T-helper 2 cell treated with Interferon-gamma antibody and Interleukin-4, amounts not matched to agents 5 μg/mL and 100 μg/mL, for 36 hours (primary cell): ENCODE measurements around the gene SIM2.

Experiments
- DNase-seq: peaks from one replicate; pipeline ENCODE4 v3.0.0; 2021; ENCODE audit warnings: low spot score
- H3K27ac Mint-ChIP-seq: one replicate; pipeline ENCODE4 v1.8.0; 2021; ENCODE audit warnings: mild to moderate bottlenecking, mixed read lengths
- H3K27me3 Mint-ChIP-seq: one replicate; pipeline ENCODE4 v1.8.0; 2021; ENCODE audit warnings: low read depth, mixed read lengths
- H3K36me3 Mint-ChIP-seq: one replicate; pipeline ENCODE4 v1.8.0; 2021; ENCODE audit warnings: low read depth, mixed read lengths
- H3K4me1 Mint-ChIP-seq: one replicate; pipeline ENCODE4 v1.8.0; 2021; ENCODE audit warnings: low read depth, mixed read lengths
- H3K4me3 Mint-ChIP-seq: one replicate; pipeline ENCODE4 v1.8.0; 2022; ENCODE audit warnings: mild to moderate bottlenecking, moderate library complexity, mixed read lengths
- H3K9me3 Mint-ChIP-seq: one replicate; pipeline ENCODE4 v1.8.0; 2021; ENCODE audit warnings: mixed read lengths

The SIM2 gene

DNA sequence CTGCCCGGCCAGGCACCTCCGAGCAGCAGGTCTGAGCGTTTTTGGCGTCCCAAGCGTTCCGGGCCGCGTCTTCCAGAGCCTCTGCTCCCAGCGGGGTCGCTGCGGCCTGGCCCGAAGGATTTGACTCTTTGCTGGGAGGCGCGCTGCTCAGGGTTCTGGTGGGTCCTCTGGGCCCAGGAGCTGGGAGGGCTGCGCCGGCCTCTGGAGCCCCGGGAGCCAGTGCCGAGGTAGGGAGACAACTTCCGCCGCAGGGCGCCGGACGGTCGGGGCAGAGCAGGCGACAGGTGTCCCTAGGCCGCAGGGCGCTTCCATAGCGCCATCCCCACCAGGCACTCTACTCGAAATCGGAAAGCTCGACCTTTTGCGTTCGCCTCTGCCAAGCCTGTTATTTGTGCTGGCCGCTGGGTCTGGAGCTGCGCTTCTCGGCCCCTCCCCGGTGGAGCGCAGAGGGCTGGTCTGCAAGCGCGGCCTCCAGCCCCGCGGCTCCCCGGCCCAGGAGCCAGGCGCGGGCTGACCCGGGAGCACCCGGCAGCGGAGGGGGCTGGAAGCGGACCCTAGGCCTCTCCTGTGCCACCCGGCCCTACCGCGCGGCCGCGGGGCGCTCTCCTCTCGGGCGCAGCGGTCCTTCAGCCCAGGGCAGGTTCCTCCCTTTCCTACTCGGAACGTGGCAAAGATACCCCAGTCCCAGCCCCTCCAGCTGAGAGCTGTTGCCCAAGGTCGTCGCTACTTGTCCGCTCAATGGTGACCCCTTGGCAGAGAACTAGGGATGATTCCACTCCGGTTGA, 2.2 kb downstream of the SIM2 start:
- H3K27me3 Mint-ChIP-seq: peaks cover 76% of the 10 kb centered on the region
- DNase-seq: no peak
- H3K9me3 Mint-ChIP-seq: no peaks in the 10 kb centered on the region
- H3K4me3 Mint-ChIP-seq: no peak overlapping the region
- peak overlapping the region; percentile 26 for H3K27ac Mint-ChIP-seq
- H3K36me3 Mint-ChIP-seq: peaks cover 2% of the 10 kb centered on the region
- H3K4me1 Mint-ChIP-seq: peaks cover 5% of the 10 kb centered on the region

DNA sequence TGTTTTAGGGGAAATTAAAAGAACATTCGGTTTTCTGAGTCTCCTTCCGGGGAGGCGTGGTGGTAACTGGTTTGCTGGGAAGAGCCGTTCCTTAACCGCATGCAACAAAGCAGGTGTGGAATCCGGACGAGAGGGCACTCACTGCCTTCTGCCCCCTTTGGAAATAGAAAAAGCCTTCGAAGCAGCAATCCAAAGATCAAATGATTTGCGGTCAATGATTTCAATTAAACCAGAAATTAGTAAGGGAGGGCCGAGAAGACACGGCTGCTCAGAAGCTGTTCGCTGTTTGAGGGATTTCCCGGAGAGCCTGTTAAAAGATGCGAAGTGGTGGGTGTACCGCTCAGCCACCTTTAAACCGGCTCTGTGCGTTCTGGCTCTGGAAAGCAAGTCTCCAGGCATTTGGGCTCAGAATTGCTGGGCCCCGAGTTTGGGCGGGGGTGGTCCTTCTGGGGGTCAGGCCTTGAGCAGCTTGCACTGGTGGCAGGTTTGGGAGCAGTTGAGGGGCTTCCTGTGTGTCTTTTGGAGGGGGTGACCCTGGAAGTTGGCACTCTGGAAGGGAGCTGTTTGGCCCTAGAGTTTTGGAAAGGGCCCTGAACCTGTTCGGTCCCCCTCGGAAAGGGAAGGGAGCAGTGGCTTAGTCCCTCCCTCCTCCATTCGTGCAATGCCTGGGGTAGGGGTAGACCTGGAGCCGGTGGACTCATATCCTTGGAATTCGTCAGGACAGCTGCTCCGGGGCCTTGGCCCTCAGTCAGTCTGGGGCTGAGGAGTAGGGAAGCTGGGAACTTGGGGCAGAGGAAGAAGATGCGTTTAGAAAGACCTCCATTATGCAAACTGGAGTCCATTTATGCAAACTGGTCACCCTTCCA, 3.1 kb downstream of the SIM2 start:
- Mint-ChIP-seq H3K4me1 (peaks cover 8% of the 10 kb centered on the region), H3K9me3 (no peaks in the 10 kb centered on the region), H3K27ac (peak overlapping the region; percentile 26), H3K4me3 (no peak overlapping the region), H3K36me3 (peaks cover 2% of the 10 kb centered on the region), H3K27me3 (peaks cover 76% of the 10 kb centered on the region)
- DNase-seq: no peak

DNA sequence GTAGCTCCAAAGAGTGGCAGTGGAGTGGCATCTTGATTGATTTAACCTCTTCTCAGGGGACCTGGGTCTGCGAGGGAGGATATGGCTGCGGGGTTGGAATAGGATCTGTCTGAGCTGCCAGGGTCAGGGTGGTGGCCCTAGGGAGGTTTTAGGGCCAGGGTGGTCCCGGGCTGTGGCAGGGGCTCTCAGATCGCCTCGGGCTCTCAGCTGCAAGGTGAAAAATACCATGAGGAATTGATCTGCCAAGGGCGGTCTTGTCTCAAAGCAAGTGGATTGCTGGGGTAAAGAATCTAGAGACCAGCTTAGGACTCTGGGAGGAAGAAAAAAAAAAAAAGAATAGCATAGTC, 3.7 kb downstream of the SIM2 start:
- DNase-seq: no peak
- no peak overlapping the region for H3K4me3 Mint-ChIP-seq
- peaks cover 8% of the 10 kb centered on the region for H3K4me1 Mint-ChIP-seq
- H3K9me3 Mint-ChIP-seq: no peaks in the 10 kb centered on the region
- peaks cover 2% of the 10 kb centered on the region for H3K36me3 Mint-ChIP-seq
- no peak overlapping the region for H3K27ac Mint-ChIP-seq
- H3K27me3 Mint-ChIP-seq: peaks cover 77% of the 10 kb centered on the region

DNA sequence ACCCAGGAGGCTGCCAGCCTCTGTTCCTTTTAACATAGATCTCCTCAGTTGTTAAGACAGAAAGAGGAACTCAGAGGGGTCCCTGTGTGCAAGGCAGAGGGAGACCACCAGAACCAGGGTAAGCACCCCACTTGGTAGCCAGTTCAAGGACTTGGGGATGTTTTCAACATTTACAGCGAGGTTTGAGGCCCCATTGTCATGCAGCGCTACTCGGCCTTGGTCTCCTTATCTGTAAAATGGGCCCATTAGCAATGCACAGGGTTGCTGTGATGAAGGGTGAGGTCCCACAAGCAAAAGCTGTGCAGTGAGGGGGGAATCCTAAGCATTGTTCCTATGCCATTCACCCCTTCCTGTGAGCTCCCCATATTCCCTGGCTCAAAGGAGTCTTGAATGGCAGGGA, 4.2 kb downstream of the SIM2 start:
- Mint-ChIP-seq H3K27ac (no peak overlapping the region), H3K9me3 (no peaks in the 10 kb centered on the region), H3K27me3 (peaks cover 75% of the 10 kb centered on the region), H3K36me3 (peaks cover 2% of the 10 kb centered on the region), H3K4me1 (peaks cover 8% of the 10 kb centered on the region), H3K4me3 (no peak overlapping the region)
- no peak for DNase-seq

DNA sequence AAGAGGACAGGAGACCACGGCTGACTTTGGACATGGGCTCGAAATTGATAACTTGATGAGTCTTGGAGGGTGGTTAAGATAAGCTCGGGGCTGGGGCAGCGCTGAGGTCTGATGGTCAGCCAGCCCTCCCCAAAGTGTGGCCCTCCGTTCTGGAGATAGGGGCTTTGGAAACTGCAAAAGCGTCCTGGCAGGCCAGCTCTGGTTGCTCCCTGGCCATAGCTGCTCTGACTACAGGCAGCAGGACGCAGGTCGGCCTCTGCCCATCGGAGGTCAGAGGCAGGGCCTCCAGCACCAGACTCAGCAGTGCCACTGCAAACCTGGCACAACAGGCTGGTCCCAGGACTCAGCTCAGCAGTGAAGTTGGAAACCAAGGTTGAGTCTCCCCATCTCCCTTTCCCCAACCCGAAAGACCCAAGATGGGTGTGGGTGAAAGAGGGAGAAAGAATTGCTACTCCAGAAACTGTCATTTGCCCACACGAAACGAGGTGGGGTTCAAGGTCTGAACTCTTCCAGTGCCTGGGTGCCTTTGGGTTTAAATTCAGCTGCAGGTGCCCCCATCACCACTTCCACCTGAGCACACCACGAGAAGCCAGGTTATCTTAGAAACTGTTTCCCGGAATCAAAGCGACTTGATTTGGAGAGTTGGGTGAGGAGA, 4.8 kb downstream of the SIM2 start:
- DNase-seq: no peak
- Mint-ChIP-seq H3K9me3 (no peaks in the 10 kb centered on the region), H3K27me3 (peaks cover 80% of the 10 kb centered on the region), H3K27ac (no peak overlapping the region), H3K4me3 (no peak overlapping the region), H3K36me3 (peaks cover 2% of the 10 kb centered on the region), H3K4me1 (peaks cover 8% of the 10 kb centered on the region)

DNA sequence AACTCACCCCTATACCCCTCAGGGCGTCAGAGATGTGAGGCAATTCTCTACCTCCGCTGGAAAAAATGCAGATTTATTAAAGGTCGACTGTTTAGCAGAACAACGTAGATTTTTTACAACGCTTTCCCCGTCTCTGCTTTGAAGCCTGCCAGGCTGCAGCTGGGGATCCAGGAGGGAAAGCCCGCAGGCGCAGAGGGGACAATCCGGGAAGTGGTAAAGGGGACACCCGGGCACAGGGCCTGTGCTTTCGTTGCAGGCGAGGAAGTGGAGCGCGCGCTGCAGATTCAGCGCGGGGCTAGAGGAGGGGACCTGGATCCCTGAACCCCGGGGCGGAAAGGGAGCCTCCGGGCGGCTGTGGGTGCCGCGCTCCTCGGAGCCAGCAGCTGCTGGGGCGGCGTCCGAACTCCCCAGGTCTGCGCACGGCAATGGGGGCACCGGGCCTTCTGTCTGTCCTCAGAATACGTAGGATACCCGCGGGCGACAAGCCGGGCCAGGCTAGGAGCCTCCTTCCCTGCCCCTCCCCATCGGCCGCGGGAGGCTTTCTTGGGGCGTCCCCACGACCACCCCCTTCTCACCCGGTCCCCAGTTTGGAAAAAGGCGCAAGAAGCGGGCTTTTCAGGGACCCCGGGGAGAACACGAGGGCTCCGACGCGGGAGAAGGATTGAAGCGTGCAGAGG, 5.5 kb downstream of the SIM2 start:
- H3K9me3 Mint-ChIP-seq: no peaks in the 10 kb centered on the region
- H3K4me1 Mint-ChIP-seq: peaks cover 8% of the 10 kb centered on the region
- no peak overlapping the region for H3K4me3 Mint-ChIP-seq
- peaks cover 81% of the 10 kb centered on the region for H3K27me3 Mint-ChIP-seq
- no peak for DNase-seq
- peaks cover 3% of the 10 kb centered on the region for H3K36me3 Mint-ChIP-seq
- H3K27ac Mint-ChIP-seq: no peak overlapping the region

DNA sequence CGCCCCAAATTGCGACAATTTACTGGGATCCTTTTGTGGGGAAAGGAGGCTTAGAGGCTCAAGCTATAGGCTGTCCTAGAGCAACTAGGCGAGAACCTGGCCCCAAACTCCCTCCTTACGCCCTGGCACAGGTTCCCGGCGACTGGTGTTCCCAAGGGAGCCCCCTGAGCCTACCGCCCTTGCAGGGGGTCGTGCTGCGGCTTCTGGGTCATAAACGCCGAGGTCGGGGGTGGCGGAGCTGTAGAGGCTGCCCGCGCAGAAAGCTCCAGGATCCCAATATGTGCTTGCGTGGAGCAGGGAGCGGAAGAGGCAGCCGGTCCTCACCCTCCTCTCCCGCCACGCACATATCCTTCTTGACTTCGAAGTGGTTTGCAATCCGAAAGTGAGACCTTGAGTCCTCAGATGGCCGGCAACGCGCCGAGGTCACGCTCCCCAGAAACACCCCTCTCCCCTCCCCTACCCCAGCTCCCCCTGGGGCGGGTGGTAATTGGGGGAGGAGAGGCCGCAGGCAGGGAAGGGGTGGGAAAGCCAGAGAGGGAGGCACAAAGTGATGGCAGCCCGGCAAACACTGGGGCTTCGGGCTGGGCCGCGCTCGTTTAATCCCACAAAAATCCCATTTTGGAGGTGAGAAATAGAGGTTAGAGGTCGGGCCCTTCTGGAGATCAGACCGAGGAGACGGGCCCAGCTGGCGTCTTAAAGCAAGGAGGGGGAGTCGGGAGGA, 6.2 kb downstream of the SIM2 start:
- H3K9me3 Mint-ChIP-seq: no peaks in the 10 kb centered on the region
- H3K4me1 Mint-ChIP-seq: peaks cover 7% of the 10 kb centered on the region
- no peak overlapping the region for H3K4me3 Mint-ChIP-seq
- no peak overlapping the region for H3K27ac Mint-ChIP-seq
- peaks cover 4% of the 10 kb centered on the region for H3K36me3 Mint-ChIP-seq
- H3K27me3 Mint-ChIP-seq: peaks cover 86% of the 10 kb centered on the region
- DNase-seq: no peak

DNA sequence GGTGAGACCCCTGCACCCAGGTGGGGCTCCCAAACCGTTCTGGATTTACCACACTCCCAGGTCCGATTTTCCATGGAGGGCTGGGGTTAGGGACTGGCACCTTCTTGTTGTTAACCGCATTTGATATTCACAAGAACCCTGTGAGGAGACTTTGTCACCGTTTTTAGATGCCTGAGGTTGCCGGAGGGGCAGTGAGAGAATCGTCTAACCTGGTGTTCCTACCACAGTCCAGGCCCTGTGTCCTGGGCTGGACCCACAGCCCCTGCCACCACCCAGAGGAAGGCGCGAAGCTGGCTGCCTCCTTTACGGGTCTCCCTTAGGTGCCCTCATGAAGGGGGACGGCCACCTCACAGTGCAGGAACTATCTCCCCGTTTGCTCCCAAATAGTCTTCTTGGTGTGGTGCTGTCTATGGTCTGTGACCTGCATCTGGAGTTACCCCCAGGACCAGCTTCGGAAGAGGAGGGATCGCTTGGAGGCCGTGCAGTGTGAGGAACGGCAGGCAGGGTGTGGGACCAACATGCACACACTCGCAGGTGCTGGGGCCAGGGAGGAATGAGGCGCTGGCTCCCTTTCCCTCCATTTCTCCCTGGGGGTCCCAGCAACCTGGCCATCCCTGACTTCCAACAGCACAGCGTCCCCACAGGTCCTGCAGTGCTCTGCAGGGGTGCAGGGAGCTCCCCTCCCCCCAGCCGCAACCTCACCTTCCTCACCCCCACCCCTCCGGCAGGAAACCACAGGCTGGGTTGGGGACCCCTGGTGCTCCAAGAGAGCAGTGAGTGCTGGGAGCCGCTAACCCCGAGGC, 7.0 kb downstream of the SIM2 start:
- no peak for DNase-seq
- no peak overlapping the region for H3K27ac Mint-ChIP-seq
- H3K27me3 Mint-ChIP-seq: peaks cover 86% of the 10 kb centered on the region

DNA sequence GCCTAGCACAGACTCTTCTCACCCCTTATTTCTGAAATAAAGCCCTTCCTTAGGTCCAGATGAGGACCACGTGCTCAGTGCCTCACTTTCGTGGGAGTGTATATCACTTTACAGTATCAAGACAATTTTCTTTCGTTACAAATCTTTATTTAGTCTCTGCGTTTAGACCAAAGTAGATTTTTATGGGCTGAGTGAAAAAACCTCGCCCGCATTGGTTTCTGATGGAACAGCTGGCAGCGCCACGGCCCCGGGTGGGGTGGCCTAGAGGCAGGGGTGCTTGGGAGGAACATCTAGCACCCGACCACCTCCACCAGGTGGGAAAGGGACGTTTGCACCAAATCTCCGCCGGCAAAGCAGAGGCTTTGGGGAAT, 7.6 kb downstream of the SIM2 start:
- peaks cover 2% of the 10 kb centered on the region for H3K36me3 Mint-ChIP-seq
- H3K4me3 Mint-ChIP-seq: no peak overlapping the region
- H3K9me3 Mint-ChIP-seq: no peaks in the 10 kb centered on the region
- peaks cover 89% of the 10 kb centered on the region for H3K27me3 Mint-ChIP-seq
- peaks cover 4% of the 10 kb centered on the region for H3K4me1 Mint-ChIP-seq
- DNase-seq: no peak
- H3K27ac Mint-ChIP-seq: no peak overlapping the region

More for the DNA sequence above, 7.0 kb downstream of the SIM2 start:
- peaks cover 4% of the 10 kb centered on the region for H3K4me1 Mint-ChIP-seq
- H3K4me3 Mint-ChIP-seq: no peak overlapping the region
- H3K36me3 Mint-ChIP-seq: peaks cover 2% of the 10 kb centered on the region
- no peaks in the 10 kb centered on the region for H3K9me3 Mint-ChIP-seq

DNA sequence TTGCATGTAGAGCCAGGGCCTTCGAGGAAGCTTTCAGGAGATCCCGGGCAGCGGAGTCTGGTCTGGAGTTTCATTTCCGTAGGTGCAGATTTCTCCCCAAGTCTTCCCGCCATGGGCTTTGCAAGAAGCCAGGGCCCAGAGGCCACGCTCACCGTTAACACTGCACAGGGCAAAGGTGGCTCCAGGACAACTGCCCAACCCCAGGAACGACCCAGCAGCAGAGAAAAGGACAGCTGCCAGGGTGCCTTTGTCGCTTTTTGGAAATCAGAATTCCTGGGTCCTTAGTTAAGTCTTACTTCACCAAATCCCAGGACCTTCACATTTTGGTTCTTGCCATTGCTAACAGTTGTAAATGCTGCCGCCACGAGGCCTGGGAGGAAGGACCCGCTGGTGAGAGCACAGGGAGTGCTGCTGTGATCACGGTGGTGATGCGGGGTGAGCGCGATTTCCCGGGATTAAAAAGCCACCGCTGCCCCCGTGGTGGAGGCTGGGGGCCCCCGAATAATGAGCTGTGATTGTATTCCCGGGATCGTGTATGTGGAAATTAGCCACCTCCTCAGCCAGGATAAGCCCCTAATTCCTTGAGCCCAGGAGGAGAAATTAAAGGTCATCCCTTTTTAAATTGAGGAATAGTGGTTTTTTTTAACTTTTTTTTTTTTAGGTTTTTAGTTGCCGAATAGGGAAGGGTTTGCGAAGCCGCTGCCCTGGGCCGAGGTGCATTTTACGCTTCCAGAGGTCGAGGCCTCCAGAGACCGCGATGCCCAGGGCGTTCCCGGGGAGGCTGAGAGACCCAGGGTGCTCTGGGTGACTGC, 8.2 kb downstream of the SIM2 start:
- no peak overlapping the region for H3K4me3 Mint-ChIP-seq
- H3K36me3 Mint-ChIP-seq: peaks cover 2% of the 10 kb centered on the region
- no peaks in the 10 kb centered on the region for H3K9me3 Mint-ChIP-seq
- no peak overlapping the region for H3K27ac Mint-ChIP-seq
- H3K27me3 Mint-ChIP-seq: peaks cover 86% of the 10 kb centered on the region
- no peak for DNase-seq
- H3K4me1 Mint-ChIP-seq: peaks cover 4% of the 10 kb centered on the region

DNA sequence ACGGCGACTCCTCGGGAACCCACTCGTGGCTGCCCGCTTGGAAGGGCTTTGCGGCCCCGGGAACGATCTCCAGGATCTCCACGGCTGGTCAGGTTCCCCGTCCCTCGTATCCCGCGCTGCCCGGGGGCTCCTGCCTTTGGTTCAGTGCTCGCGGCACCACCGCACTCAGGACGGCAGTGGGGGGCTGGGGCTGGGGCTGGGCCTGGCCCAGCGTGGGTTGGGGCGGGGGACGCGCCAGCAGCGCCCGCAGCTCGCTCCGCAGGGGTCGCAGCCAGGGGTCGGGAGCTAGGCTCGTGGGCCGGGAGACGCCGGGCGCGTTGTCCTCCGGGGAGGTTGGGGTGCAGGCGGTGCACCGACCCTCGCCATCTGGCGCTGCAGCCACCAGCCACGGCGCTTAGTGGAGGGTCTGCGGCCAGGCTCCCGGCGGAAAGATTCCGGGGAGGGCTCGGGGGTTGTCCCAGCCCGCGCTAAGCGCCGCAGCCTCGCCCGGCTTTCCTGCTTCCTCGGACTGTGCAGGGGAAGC, 8.9 kb downstream of the SIM2 start:
- Mint-ChIP-seq H3K27me3 (peaks cover 86% of the 10 kb centered on the region), H3K9me3 (no peaks in the 10 kb centered on the region), H3K36me3 (peaks cover 2% of the 10 kb centered on the region), H3K4me1 (peaks cover 4% of the 10 kb centered on the region), H3K27ac (no peak overlapping the region), H3K4me3 (no peak overlapping the region)
- DNase-seq: no peak
